KG1 (cell line): ENCODE data around the gene ADAMTSL5.
"Not testable (repeated sequence)": the region's sequence is repeated elsewhere in the genome, so short reads cannot be mapped to it uniquely, and the experiment has no call there.

Experiments used
- DNase-seq: peaks from one replicate; lab custom pipeline; 2025; lab: John Stamatoyannopoulos, UW

ADAMTSL5 gene

GRCh38 chr19:1529430-1529816, 16.6 kb upstream of the ADAMTSL5 start:
- DNase-seq: no peak

DNA sequence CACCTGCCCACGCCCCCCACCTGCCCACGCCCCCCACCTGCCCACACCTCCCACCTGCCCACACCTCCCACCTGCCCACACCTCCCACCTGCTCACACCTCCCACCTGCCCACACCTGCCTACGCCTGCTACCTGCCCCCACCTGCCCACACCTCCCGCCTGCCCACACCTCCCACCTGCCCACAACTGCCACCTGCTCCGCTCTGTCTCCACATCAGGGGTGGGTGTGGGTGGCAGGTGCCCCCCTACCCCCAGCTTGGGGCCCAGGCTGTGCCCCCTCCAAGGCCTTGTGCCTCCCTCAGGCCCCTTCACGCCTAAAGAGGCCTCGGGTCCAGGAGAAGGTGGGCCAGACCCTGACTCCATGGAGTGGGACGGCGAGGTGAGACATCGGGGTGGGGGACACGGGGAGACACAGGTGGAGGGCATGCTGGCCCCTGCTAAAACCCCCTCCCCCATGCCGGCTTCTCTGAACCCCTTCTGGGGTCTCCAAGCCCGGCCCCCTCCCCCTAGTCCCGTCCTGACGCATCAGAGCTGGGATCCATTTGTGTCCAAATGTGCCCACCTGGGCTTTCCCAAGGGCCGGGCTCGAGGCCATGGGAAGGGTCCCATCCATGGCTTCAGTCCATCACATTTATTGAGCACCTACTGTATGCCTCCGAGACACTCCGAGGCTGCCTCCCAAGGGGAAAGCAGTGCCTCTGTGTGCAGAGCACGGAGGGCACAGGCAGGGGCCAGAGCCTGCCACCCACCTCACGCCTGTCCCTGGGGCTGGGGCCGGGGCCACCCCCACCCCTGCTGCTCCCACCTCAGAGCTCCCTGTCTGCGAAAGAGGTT, 16.0 kb upstream of the ADAMTSL5 start:
- DNase-seq: no peak

DNA sequence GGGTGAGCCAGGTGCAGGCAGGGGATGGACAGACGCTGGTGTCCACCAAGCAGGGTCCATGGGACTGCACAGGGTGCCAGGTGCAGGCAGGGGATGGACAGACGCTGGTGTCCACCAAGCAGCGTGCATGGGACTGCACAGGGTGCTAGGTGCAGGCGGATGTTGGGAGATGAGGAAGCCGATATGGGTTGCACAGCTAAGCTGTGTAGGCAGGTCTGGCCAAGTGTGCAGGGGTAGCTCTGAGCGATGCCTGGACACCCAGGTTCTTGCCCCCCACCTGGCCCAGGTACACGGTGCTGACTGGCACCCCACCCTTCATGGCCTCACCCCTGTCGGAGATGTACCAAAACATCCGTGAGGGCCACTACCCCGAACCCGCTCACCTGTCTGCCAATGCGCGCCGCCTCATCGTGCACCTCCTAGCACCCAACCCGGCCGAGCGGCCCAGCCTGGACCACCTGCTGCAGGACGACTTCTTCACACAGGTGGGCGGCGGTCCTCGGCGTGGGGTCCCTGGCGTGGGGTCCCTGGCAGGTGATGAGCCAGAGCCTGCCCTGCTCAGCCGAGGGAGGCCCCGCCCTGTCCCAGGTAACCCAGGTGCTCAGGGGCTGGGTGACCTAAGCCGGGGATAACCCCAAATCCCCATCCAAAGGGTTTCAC, 15.0 kb upstream of the ADAMTSL5 start:
- no peak for DNase-seq

DNA sequence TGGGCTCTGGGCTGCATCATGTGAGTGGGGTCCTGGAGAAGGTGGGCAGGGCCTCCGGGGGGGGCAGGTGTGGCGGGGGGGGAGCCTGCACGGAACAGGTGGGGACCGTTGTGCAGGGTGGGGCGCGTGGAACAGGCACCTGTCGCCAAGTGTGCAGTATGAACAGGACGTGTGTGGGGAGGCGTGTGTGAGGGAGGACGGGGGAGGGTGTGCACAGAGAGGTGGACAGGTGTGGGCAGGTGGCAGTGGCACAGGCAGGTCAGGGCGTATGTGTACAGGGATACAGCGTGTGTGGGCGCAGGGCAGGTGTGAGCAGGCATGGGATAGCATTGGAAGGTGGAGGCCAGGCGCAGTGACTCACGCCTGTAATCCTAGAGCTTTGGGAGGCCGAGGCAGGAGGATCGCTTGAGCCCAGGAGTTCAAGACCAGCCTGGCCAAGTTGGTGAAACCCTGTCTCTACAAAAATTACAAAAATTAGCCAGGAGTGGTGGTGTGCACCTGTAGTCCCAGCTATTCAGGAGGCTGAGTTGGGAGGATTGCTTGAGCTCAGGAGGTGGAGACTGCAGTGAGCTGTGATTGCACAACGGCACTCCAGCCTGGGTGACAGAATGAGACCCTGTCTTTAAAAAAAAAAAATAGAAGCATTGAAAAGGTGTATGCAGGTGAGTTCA, 14.3 kb upstream of the ADAMTSL5 start:
- no peak for DNase-seq

DNA sequence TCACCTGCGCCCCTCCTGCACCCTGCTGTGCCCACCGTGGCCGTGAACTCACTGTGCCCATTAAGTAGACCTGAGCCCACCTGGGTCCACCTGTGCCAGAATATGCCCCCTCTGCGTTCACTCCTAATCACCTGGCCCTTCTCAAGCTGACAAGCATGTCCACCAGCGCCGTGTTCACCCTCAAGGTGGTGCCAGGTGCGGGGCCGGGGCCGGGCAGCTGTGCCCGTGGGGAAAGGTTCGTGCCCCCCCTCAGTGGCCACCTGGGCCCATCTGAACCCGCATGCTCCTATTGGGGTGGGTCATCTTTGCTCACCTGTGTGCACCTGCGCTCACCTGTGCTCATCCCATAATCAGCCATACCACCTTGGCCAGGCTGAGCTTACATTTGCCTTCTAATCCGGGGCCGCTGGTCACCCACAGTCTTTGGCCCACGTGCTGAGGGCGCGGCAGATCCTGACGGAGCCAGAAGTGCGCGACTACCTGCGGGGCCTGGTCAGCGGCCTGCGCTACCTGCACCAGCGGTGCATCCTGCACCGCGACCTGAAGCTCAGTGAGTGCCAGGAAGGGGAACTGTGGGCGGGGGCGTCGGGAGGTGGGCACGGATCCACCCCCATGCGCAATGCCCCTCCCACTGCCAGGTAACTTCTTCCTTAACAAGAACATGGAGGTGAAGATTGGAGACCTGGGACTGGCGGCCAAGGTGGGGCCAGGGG, 13.4 kb upstream of the ADAMTSL5 start:
- no peak for DNase-seq

DNA sequence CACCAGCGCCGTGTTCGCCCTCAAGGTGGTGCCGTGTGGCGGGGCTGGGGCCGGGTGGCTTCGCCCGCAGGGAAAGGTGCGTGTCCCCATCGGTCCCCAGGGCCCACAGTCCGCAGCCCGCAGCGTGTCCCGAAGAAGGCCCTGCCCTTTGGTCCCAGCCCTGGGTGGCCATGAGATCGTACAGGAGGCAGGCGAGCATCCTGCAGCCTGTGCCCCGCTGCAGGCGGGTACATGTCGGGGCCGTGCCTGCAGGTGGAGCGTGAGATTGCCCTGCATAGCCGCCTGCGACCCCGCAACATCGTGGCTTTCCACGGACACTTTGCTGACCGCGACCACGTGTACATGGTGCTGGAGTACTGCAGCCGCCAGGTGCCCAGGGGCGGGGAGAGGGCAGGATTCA, 12.5 kb upstream of the ADAMTSL5 start:
- no peak for DNase-seq

GRCh38 chr19:1524972-1525325, 12.1 kb upstream of the ADAMTSL5 start:
- no peak for DNase-seq

GRCh38 chr19:1524287-1524971, 11.6 kb upstream of the ADAMTSL5 start:
- no peak for DNase-seq

DNA sequence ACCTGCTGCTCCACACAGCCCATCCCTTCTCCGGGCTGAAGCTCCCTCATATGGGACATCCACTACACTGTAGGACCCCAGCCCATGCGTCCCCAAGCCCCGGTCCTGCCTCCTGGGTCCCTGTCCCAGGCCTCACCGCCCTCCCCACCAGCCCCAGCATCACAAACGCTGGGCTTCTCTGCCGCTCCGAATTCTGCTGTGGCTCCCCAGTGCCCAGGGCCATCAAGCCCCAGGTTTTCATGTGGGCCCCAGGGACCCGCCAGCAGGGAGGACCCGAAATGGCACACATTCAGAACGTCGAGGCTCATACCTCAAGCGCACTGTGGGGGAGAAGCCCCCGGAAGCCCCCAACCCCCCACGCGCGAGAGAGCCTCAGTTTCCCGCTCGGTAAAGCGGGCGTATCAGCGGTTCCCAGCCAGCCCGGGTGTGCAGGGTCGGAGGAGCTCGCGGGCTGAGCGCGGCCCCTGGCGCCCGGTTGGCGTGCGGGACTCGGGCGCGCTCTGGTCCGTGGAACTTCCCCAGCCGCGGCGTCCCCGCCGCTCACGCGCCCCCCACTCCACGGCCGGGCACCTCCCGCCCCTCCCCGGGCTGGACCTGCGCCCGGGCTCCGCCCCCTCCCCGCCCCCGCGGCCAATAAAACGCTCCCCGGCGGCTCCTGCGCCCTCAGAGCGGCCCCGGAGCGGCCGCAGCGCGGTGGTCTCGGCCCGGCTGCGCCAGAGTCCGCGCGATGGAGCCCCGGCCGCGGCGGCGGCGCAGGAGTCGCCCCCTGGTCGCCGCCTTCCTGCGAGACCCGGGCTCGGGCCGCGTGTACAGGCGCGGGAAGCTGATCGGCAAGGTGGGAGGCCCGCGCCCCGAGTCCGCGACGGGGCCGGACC, 10.8 kb upstream of the ADAMTSL5 start, which contains the start of gene PLK5:
PLK5 (plus strand) TSS at position 666 of the 875 bp plus-strand sequence. CDS start 2,920 bp downstream, outside the sequence.
- DNase-seq: no peak

DNA sequence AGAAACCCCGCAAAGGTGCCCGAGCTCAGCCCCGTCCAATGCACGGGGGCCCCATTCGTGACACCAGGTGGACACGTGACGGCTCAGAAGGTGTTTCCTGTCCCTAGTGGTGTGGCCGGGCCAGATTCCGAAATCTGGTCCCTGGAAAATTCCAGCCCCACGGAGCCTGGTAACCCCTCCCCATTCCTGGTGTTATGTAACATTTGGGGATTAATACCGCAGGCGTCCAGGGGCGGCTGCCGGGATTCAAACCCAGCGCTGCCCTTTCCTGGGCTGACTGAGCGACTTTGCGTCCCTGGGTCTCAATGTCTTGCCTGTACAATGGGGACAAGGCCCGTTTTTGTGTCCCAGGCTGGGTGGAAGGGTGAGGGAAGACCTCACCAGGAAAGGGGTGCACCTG, 10.0 kb upstream of the ADAMTSL5 start:
- no peak for DNase-seq

GRCh38 chr19:1522061-1522460, 9.2 kb upstream of the ADAMTSL5 start:
- no peak for DNase-seq

- DNase-seq: no peak
Measured at GRCh38 chr19:1521636-1522035, 8.8 kb upstream of the ADAMTSL5 start.

DNA sequence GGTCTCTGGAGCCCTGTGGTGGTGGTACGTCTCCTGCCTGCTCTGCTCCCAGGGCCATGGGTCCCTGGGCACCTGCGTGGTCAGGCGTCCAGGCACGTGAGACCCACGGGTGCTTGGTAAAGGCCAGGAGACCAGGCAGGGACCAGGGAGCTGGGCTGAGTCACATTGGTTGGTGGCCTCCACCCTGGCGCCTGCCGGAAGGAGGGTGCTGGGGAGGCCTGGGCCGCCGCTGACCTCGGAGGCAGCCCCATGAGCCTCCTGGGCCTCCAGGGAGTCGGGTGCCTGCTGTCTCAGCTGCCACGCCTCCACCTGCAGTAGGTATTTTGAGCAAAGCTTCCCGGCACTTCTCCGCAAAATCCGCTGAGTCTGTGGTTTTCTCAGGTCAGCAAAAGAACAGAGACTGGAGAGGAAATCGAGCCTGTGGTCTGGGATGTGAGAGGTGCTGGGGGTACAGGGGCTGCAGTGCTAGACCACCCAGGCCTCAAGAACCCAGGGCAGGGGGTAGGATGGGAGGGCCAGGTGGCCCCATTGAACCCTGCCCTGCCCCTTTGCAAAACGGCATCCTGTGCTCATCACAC, 7.5 kb upstream of the ADAMTSL5 start:
- DNase-seq: no peak

GRCh38 chr19:1519802-1520201, 7.0 kb upstream of the ADAMTSL5 start:
- not testable (repeated sequence) for DNase-seq

DNA sequence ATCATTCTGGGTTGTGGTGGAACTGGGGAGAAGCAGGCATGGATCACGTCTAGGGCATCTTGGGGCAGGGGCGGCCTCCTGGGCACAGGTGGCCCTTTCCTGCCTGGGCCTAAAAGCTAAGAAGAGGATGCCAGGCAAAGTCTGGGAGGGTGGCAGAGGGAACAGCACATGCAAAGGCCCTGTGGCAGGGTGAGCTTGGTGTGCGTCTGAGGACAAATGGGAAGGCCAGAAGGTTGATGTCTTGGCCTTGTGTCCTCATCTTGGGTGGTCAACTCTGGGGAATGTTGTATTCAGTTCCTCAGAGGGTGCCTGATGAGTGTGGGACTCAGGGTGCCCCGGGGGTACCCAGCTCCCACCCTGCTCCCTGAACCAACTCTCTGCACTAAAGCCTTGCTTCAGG, 5.7 kb upstream of the ADAMTSL5 start:
- DNase-seq: no peak

DNA sequence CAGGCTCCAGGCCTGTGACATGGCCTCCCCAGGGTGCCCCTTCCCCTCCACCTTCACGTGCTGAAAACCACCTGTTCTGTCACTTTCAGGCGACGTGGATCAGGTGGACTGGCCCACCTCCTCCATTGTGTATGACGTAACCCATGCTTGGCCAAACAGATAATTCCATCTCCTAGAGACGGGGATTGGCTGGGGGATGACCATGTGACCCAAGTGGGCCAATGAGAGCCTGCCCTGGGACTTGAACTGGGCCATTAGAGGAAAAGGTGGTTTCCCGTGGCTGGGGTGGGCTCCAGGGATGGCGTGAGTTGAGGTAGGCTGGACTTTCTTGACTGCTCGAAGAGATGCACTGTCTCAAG, 3.6 kb upstream of the ADAMTSL5 start:
- no peak for DNase-seq

GRCh38 chr19:1514986-1515721, 2.3 kb upstream of the ADAMTSL5 start:
- no peak for DNase-seq

GRCh38 chr19:1514295-1514661, 1.5 kb upstream of the ADAMTSL5 start:
- no peak for DNase-seq

GRCh38 chr19:1513499-1514294, 878 bp upstream of the ADAMTSL5 start:
- DNase-seq: no peak
